Measurements from ENCODE around the gene GAGE1.
"Not testable (repeated sequence)": the region's sequence is repeated elsewhere in the genome, so short reads cannot be mapped to it uniquely, and the experiment has no call there.

The GAGE1 gene, protein sequence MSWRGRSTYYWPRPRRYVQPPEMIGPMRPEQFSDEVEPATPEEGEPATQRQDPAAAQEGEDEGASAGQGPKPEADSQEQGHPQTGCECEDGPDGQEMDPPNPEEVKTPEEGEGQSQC

GRCh38 chrX:49598720-49599119, at the start of gene GAGE1:
Gene GAGE1, plus strand, starts transcription at chrX:49599020. Its CDS starts 1,155 bp downstream, at chrX:49600175.
- not testable (repeated sequence) for DNase-seq (ENCODE audit: insufficient read length, low spot score); FAIRE-seq

DNA sequence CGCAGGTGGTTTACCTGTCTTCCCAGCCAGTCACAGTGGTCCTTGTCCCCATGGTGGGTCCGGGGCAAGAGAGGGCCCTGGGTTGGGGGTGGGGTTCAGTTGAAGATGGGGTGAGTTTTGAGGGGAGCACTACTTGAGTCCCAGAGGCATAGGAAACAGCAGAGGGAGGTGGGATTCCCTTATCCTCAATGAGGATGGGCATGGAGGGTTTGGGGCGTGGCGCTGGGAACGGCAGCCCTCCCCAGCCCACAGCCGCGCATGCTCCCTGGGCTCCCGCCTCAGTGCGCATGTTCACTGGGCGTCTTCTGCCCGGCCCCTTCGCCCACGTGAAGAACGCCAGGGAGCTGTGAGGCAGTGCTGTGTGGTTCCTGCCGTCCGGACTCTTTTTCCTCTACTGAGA, 47.8 kb upstream of the GAGE1 start, which contains the start of gene GAGE12E:
Gene GAGE12E (plus strand): TSS at position 301 of the 400 bp plus-strand sequence. CDS start 1,155 bp downstream, outside the sequence.
- FAIRE-seq; DNase-seq (ENCODE audit: insufficient read length, low spot score): not testable (repeated sequence)

- not testable (repeated sequence) for FAIRE-seq; DNase-seq (ENCODE audit: insufficient read length, low spot score)
These were observed 38.3 kb upstream of the GAGE1 start, which contains the start of gene GAGE12F for GRCh38 chrX:49560542-49560941. Gene GAGE12F, plus strand, starts transcription at chrX:49560842. Its CDS starts 1,155 bp downstream, at chrX:49561997.

DNA sequence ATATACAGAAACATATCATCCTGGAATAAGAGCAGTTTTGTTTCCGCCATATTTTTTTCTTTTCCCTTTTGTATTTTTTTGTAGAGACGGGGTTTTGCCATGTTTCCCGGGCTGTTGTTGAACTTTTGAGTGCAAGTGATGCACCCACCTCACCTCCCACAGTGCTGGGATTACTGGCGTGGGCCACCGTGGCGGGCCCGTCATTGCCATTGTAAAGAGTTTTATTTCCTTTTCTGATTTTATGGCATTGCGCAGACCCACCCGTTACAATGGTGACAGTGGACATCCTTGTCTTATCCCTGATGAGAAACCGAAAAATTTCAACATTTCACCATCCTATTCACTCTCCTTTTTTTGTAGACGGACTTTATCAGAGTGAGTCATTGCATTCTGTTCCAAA, 30.1 kb upstream of the GAGE1 start:
- DNase-seq (ENCODE audit: insufficient read length, low spot score); FAIRE-seq: not testable (repeated sequence)

DNA sequence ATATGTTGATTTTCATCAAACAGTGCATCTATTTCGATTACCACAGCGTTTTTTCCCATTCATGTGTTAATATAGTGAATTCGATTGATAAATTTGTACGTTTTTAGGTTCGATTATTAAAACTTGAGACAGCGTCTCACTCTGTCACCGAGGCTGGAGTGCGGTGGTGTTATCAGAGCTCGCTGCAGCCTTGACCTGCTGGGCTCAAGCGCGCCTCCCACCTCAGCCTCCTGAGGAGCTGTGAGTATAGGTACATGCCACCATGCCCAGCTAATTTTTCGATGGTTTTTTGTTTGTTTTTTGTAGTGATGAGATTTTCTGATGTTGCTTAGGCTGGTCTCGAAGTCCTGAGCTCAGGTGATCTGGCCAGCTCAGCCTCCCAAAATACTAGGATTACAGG, 29.7 kb upstream of the GAGE1 start:
- FAIRE-seq; DNase-seq (ENCODE audit: insufficient read length, low spot score): not testable (repeated sequence)

DNA sequence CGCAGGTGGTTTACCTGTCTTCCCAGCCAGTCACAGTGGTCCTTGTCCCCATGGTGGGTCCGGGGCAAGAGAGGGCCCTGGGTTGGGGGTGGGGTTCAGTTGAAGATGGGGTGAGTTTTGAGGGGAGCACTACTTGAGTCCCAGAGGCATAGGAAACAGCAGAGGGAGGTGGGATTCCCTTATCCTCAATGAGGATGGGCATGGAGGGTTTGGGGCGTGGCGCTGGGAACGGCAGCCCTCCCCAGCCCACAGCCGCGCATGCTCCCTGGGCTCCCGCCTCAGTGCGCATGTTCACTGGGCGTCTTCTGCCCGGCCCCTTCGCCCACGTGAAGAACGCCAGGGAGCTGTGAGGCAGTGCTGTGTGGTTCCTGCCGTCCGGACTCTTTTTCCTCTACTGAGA, 28.7 kb upstream of the GAGE1 start, which contains the start of gene GAGE12G:
Gene GAGE12G (plus strand): TSS at position 301 of the 400 bp plus-strand sequence. CDS start 1,155 bp downstream, outside the sequence.
- FAIRE-seq; DNase-seq (ENCODE audit: insufficient read length, low spot score): not testable (repeated sequence)

DNA sequence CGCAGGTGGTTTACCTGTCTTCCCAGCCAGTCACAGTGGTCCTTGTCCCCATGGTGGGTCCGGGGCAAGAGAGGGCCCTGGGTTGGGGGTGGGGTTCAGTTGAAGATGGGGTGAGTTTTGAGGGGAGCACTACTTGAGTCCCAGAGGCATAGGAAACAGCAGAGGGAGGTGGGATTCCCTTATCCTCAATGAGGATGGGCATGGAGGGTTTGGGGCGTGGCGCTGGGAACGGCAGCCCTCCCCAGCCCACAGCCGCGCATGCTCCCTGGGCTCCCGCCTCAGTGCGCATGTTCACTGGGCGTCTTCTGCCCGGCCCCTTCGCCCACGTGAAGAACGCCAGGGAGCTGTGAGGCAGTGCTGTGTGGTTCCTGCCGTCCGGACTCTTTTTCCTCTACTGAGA, 19.2 kb upstream of the GAGE1 start, which contains the start of gene GAGE12H:
Gene GAGE12H (plus strand): TSS at position 301 of the 400 bp plus-strand sequence. CDS start 1,155 bp downstream, outside the sequence.
- not testable (repeated sequence) for FAIRE-seq; DNase-seq (ENCODE audit: insufficient read length, low spot score)

GRCh38 chrX:49589196-49589595, 9.6 kb upstream of the GAGE1 start, which contains the start of gene GAGE2A:
Gene GAGE2A, plus strand, starts transcription at chrX:49589496. Its CDS starts 1,155 bp downstream, at chrX:49590651.
- not testable (repeated sequence) for DNase-seq (ENCODE audit: insufficient read length, low spot score); FAIRE-seq

DNA sequence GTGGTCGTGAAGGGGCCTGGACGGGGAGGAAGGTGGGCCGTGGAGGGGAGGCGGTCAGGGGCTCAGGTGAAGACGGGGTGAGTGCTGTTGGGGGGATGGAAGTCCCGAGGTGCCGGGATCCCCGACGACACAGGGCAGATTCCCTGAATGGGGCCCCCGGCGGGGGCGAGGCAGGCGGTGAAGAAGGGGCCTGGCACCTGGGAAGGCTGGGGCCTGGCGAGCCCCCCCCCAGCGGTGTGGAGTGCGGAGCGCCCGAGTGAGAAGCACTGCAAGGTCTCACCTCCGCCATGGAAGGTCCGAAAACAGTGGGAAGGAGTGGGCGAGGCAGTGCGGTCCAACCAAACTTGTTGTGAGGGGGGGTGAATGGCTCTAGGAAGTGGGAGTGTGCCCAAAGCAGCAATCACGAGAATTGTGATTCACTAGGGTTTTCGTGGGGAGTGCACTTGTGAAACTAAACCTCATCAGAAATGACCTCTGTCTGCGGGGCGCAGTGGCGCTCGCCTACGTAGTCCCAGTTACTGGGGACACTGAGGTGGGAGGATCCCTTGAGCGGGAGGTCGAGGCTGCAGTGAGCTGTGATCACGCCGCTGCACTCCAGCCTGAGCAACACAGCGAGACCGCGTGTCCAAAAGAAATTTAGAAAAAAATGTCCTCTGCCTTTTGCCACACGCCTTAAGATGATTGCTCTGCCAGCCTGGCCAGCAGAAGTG, 8.9 kb upstream of the GAGE1 start:
- FAIRE-seq; DNase-seq (ENCODE audit: insufficient read length, low spot score): not testable (repeated sequence)

DNA sequence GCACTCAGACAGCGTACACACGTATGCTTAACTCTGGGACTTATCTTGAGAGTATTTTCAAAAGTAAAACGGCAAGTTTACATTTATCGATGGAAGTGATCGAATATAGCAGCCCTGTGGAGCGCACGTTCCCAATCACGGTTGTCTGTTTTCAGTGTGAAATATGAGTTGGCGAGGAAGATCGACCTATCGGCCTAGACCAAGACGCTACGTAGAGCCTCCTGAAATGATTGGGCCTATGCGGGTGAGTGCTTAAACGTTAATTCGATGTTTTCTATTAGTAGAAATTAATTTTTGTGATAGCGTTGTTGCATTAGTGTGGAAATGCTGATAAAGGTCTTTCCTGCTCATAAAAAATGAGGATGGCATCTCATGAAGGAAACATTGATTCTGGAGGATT, 8.3 kb upstream of the GAGE1 start:
- DNase-seq (ENCODE audit: insufficient read length, low spot score); FAIRE-seq: not testable (repeated sequence)

- no peak for FAIRE-seq
- DNase-seq (ENCODE audit: insufficient read length, low spot score), result no peak
- no peak for TF ChIP-seq POLR2A (IDR thresholded peaks at IDR 0.05; ENCODE audit: low read depth, low read length)
These were observed 12.0 kb downstream of the GAGE1 start for GRCh38 chrX:49610718-49611310.

GRCh38 chrX:49618574-49618973, 19.8 kb downstream of the GAGE1 start:
- no peak for DNase-seq (ENCODE audit: insufficient read length, low spot score)
- no peak for FAIRE-seq
- TF ChIP-seq POLR2A (IDR thresholded peaks at IDR 0.05; ENCODE audit: low read depth, low read length), result no peak

GRCh38 chrX:49627086-49627777, 28.4 kb downstream of the GAGE1 start:
- no peak for TF ChIP-seq POLR2A (IDR thresholded peaks at IDR 0.05; ENCODE audit: low read depth, low read length)
- FAIRE-seq, result no peak

GRCh38 chrX:49644991-49645637, 46.3 kb downstream of the GAGE1 start:
- DNase-seq (ENCODE audit: insufficient read length, low spot score) (no peak), FAIRE-seq (no peak)
- TF ChIP-seq POLR2A (IDR thresholded peaks at IDR 0.05; ENCODE audit: low read depth, low read length), result no peak

More at GRCh38 chrX:49627086-49627777, 28.4 kb downstream of the GAGE1 start:
- peak; percentile 1 for DNase-seq (ENCODE audit: insufficient read length, low spot score)
